Activated effector memory CD4-positive, alpha-beta T cell treated with anti-CD3 and anti-CD28 coated beads, Interleukin-2, amount 50 U/mL, for 16 hours (primary cell): ENCODE data around the gene DOK4.

Source experiments
- DNase-seq: peaks from one replicate; pipeline ENCODE4 v3.0.0-alpha.2; 2020

Gene DOK4

GRCh38 chr16:57518922-57519321, 32.6 kb upstream of the DOK4 start:
- no peak for DNase-seq

DNA sequence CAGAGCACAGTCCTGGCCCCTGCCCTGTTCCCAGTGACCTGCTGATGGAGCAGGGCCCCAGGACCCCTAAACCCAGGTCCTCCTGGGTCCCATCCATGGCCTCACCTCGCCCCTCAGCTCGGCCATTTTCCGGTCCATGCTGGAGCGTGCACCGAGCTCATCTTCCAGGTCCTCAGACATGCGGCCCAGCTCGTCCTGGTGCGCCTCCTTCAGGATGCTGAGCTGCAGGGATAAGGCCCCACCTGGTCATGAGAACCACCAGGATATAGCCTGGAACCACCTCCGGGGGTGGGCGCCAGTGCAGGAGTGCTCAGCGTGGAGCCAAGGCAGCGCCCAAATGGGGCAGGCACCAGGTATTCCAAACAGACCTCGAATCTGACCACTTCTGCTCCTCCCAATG, 32.2 kb upstream of the DOK4 start:
- DNase-seq, result no peak

GRCh38 chr16:57517397-57518367, 31.4 kb upstream of the DOK4 start:
- no peak for DNase-seq

DNA sequence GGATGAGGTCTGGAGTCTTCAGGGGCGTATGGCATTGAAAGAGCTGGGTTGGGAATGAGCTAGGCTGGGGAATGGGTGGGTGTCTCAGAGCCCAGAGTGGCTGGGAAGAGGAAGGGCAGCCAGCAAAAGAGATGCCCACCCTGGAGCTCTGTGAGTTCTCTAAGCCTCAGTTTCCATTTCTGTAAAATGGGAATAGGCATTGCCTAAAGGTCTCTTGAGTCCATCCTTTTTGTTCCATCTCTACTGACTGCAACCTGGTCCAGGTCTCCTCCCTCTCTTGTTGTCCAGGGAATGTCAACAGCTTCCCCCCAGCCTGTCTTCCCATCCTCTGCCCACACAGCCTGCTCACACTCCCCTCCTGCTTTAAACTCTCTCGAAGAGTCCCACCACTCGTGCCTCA, 30.5 kb upstream of the DOK4 start:
- no peak for DNase-seq

DNA sequence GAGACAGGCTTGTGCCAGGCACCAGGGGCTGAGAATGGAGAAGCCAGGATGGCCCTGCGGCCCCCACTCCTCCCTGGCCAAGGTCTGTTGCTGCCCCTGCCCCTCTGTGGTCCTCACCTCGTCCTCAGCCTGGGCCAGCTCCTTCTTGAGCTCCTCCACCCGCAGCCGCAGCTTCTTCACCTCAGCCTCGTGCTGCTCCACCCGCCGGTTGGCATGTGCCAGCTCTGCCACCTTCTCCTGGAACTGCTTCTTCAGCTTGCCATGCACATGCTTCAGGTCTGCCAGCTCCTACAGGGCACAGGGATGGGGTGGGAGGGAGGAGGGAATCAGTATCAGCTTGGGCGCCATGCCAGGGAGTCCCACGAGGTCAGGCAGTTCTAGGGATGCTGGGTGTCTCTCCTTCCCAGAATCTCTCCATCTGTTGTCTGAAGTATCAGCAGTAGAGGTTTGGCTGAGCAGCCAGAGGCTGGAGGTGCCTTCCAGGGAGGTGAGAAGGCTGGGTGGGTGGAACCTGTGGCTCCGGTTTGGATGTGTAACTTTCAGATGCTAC, 30.0 kb upstream of the DOK4 start:
- no peak for DNase-seq

DNA sequence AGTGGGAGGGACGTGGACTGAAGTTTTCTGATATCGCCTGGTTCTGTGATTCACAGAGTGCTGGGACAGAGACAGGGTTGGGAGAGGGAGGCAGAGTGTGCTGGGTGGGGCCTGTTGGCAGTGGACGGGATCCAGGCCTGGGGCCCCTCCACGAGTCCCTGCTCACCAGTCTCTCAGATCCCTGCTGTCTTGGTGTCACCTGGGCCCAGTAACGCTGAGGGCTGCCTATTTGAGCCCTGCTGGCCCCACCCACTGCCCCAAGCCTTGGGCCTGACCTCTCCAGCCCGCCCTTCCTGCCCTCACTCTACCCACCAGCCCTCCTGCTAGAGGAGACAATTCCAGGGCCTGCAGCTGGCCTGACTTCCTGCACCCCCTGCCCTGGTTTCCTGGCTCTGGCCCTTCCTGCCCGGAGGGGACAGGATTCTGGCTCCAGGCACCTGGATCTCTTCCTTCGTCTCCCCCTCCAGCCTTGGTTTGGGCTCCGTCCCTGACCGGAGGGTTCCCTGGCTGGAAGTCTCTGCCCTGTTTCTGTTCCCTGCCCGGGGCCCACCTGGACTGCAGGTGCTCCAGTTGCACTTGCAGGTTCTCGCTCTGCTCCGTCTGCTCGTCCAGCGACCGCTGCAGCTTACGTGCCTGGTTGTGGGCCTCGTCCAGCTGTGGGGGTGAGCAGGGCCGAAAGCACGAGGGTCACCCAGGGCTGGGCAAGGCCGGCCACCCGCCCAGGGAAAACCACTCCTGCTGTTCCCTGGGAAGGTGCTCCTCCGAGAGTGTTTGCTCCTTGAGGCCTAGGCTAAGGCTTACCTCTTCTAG, 28.7 kb upstream of the DOK4 start:
- DNase-seq, result no peak

- DNase-seq, result no peak
Observed at GRCh38 chr16:57514371-57514770, 28.1 kb upstream of the DOK4 start.

GRCh38 chr16:57513371-57514102, 27.2 kb upstream of the DOK4 start:
- no peak for DNase-seq

- DNase-seq, result no peak
Observed at GRCh38 chr16:57512296-57513001, 26.2 kb upstream of the DOK4 start.

DNA sequence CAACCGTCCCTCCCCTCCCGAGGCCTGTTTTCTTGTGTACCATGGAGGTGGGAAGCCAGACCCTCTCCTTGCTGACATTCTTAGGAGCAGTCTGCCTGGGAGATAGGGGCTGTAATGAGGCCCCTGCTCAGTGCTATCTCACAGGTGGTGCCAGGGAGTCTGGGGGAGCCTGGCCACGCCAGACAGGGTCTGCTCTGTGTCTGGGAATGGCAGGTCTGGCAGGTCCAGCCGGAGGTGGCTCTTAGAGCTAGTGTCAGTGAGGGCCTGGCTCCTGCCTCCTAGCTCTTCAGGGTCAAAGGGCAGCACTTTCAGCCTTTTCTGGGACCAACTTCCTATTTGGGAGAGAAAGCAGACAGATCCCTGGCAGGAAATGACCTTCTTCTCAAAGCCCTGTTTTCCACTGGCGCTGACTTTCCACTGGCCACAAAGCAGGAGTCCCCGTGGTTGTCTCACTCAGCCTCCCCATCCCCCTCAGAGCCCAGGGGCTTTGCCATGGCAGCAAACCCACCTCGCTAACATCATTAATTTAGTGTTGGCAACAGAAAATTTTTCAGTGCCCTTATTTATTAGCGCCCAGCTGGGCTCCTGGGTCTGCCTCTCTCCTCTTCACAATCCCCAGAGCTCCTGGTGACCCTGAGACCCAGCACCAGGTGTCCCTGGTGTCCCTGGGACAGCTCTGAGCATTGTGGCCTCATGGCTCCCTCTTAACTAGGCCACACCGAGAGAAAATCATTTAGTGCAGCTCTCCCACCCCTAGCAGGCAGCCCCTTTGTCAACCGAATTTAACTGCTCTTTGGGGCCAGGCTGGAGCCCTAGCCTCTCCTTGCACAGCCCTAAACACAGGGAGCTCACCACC, 24.0 kb upstream of the DOK4 start:
- DNase-seq, result no peak

GRCh38 chr16:57509231-57509923, 23.1 kb upstream of the DOK4 start:
- DNase-seq, result no peak

- no peak for DNase-seq
Observed at GRCh38 chr16:57508035-57508425, 21.7 kb upstream of the DOK4 start.

DNA sequence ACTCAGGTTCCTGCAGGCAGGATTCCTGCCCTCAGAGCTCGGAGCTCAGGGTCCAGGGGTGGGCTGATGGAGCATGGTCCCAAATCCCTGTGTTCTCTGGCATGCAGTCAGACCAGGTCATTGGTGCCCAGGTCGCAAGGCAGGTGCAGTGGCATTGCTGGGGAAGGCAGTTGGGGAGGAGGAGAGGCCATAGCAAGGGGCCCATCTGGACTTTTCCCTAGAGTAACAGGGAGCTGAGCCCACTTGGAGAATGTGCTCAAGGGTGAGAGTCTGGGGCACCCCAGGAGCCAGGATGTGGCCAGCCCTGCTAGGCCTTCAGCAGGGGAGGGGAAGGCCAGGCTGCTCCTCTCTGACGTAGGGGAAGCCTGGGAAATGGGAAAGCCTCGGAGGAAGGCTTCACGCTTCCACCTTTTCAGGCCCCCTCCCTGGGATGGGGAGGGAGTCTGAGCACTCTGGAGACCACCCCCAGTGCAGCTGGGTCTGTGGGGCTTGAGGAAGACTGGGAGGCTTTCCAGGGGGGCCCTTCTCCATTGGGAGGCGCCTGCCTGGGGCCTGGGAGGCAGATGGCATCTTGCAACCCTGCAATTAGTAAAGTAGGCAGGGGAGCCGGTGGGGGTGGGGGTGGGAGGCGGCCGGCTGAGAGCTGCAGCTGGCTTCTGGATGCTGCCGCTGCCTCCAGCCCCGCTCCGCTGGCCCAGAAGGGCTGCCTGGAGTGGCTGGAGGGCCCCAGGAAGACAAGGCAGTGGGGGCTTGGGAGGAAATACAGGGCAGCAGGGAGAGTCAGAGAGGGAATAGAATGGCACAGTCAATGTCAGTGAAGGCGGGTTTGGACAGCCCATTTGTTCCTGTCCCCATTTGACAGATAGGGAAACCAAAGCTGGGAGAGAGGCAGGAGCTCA, 21.1 kb upstream of the DOK4 start:
- no peak for DNase-seq

DNA sequence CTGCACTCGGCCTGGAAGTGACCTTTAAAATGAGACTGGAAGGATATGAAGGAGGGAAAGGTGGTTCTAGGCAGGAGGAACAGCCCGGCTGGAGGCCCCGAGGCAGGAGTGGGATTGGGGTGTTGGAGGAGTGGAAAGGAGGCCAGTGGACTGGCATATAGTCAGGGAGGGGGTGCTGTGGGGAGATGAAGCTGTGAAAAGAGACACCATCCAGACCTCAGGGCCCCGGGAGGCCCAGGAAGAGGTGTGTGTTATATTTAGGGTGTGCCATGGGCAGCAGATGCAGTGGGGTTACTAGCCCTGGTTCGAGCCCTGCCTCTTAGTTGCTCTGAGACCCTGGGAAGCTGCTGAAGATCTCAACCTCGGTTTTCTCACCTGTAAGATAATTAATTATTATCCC, 18.9 kb upstream of the DOK4 start:
- DNase-seq, result no peak

GRCh38 chr16:57504491-57504890, 18.2 kb upstream of the DOK4 start:
- DNase-seq, result no peak

- DNase-seq, result no peak
Observed at GRCh38 chr16:57504001-57504400, 17.7 kb upstream of the DOK4 start.

DNA sequence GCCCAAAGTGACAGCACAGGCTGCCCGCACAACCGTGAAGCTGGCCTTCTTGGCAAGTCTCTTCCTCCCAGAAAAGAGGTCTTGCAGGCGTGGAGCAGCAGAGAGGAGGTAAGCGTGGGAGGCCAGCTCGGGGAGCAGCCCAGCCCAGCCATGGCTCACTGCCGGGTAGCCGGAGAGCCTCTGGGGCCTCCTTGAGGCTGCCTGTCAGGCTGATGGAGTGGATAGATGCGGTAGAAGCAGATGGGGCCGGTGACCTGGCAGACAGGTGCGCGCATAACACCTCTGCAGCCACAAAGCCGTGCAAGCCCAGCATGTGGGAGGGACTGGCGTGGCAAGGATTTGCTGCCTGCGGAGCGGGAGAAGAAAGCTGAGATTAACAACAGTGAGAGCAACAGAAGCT, 17.1 kb upstream of the DOK4 start:
- DNase-seq, result no peak

- DNase-seq, result no peak
Observed at GRCh38 chr16:57502048-57502775, 15.9 kb upstream of the DOK4 start.

GRCh38 chr16:57501492-57501891, 15.2 kb upstream of the DOK4 start:
- DNase-seq, result no peak
